Activated naive CD8-positive, alpha-beta T cell treated with anti-CD3 and anti-CD28 coated beads, Interleukin-2, amount 50 U/mL, for 16 hours (primary cell): ENCODE data around the gene FRS3.

Source experiments
- DNase-seq: peaks from one replicate; pipeline ENCODE4 v3.0.0-alpha.2; 2020; ENCODE audit warnings: low read depth, low spot score

FRS3 gene

DNA sequence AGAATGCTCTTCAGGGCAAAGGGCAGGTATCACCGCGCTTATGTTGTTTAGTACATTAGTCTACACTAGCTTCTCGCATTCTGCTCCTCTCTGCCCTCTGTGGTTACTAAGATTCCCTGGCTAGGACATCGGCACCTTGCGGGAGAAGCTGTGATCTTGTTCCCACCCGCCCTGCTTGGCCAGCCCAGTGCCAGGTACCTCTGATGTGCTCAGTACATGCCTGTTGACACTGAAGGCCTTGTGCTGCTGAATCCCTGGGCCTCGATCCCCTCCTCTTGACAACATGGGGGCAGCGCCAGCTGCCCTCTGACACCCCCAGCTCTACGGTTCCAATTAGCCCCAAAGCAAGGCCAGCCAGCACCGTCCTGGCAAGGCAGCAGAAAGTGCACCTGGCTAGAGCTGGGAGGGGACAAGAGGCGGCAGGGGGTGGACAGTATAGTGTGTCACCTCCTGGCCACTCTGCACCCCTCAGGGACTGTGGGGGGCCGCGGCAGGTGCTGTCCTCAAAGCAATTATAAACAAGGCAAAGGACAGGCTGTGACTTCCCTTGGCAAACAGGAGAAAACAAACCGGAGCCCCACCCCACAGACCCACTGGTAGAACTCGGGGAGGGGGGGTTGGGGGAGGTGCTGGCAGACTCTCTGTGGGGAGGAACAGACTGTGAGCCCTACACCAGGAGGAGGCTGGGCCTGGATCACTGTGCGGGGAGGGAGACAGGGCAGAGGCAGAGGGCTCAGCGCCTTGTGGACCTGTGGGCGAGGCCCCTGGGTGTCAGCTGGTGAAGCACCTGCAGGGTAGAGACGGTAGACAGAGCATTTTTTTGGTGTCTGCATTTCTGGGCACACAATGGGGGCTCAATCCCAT is 51.4 kb downstream of the FRS3 start:
- DNase-seq, result no peak

- no peak for DNase-seq
These were observed 52.0 kb downstream of the FRS3 start for GRCh38 chr6:41727705-41728072.

GRCh38 chr6:41726876-41727275 is 52.8 kb downstream of the FRS3 start:
- no peak for DNase-seq

DNA sequence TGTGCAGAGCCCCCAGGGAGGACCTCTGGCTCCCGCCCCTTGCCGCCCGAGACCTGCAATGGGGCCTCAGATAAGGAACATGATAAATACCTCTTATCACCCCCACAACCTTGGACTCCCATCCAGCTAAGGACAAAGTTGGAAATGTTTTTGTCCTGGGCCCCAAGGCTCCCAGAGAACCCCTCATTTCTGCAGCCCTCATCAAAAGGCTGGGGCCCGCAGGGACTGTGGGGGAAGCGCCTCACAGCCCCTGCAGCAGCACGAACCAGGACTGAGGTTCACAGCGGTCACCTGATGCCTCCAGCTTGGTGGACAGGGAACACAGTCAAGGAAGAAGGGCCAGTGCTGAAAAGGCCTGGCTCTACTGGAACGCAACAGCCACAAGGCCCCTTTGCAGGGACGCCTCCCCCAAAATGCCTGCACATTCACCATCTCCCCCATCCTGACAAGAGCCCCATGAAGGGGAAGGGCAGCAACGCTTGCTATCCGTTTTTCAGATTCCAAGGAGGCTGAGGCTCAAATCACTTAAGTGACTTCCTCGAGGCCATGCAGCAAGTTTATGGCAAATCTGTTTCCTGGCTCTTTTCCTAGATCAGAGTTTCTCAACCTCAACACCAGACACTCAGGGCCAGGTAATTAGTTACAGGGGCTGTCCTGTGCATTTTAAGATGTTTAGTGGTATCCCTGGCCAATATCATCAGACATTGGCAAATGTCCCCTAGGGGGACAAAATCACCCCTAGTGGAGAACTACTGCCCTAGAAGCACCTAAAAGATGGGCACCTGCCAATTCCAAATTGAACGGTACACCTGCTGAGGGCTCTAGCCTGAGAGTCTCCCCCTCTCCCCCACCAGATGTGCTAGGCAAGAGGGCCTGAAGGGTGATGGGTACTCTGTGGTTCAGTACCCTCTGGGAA is 54.9 kb downstream of the FRS3 start:
- DNase-seq, result no peak

DNA sequence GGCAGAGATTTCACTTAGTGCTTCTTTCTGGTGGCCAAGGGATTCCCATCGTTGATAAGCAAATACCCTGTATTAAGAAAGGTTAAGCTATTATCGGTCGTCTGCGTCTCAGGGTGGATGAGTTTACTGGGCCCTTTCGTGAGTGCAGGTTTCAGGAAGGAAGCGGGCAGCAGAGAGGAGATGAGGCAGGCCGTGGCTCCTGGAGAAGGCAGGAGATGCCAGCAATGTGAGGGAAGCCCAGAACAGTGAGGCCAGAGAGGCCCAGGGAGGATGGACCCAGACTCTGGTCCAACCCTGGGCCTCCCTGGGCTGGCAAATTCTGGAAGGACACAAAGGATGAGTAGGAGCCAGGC is 55.5 kb downstream of the FRS3 start:
- DNase-seq, result no peak

DNA sequence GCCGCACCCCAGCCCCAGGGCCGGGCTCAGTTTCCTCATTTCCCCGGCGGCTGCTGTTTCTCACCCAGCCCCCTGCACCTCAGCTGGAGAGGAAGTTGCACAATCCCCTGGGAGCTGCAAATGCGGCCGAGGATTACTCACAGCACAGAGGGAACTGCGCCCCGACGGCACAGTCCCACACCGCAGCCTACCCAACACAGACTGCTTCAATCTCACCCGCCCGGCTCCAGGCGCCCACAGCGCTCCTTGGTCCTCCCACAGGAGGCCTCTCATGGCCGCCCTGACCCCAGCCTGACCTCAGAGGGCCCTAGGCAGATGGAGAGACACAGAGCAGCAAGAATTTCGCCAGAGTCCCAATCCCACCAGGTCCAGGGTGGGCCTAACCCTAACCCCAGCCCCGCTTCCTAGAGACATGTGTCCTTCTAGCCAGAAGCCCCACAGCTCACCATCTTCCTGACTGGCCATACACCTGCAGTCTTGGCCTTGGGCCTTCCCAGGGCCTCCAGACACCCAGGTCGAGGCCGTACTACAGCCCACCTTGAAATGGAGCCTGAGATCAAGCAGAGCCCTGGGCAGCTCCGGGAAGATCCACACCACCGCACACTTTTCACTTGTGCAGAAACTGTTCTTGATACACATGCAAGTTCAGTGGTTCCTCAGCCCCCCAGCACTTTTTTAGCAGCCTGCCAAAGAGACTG is 56.0 kb downstream of the FRS3 start:
- DNase-seq, result no peak

GRCh38 chr6:41722969-41723529 is 56.7 kb downstream of the FRS3 start:
- DNase-seq, result no peak

DNA sequence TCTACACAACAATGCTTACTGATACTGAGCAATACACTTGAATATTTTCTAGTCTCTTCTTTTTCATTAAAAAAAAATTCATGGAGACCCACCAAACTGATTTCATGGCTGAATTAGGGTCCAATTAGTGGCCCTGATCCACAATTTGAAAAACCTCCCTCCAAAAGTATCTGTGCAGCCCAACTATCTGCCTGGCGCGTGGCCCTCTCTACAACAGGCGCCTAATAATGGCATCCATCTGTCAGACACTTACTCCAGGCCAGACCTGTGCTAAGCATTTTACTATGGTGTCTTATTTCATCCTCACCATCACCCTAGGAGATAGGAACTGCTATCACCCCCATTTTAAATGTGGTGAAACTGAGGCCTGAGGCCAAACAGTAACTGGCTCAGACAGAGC is 58.3 kb downstream of the FRS3 start:
- no peak for DNase-seq

GRCh38 chr6:41720783-41721182 is 58.9 kb downstream of the FRS3 start:
- no peak for DNase-seq

DNA sequence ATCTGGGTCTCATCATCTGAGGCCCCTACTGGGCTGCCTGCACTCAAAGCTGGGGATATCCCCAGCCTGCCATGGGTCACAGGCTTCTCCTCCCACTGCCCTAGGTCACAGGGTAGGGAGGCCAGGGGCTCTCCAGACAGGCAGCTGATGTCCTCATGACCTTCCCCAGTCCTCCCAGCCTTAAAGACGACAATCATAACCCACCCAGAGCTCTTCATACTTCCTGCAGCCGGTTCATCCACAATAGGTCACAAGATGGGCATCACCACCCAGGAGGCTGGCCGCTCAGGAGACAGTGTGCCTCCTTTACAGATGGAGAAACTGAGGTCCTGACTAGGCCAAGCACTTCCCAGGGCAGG is 59.5 kb downstream of the FRS3 start:
- DNase-seq, result no peak
